OCI-LY1 (cell line): Measurements from ENCODE around the gene FBXL19.

Source experiments
- H2AFZ ChIP-seq: fragments of 200-600 bp; sonication (generic), shearing (Covaris generic); 2 replicates; pipeline ENCODE4 v1.6.0; 2014; ENCODE audit warnings: antibody characterized with exemption, mild to moderate bottlenecking, low read length
- H3F3A ChIP-seq: fragments of 200-600 bp; sonication (generic), shearing (Covaris generic); 2 replicates; pipeline ENCODE4 v1.6.0; 2014; ENCODE audit warnings: mild to moderate bottlenecking, antibody characterized with exemption, low read length, moderate library complexity; ENCODE audit not compliant: insufficient read depth
- H3K27ac ChIP-seq: fragments of 200-600 bp; sonication (generic); 2 replicates; pipeline ENCODE4 v1.5.1; 2014; ENCODE audit warnings: low read length, mixed run types, mild to moderate bottlenecking, low read depth; ENCODE audit not compliant: poor library complexity, severe bottlenecking
- H3K27me3 ChIP-seq: fragments of 200-600 bp; sonication (generic); 2 replicates; pipeline ENCODE4 v1.6.0; 2014; ENCODE audit warnings: antibody characterized with exemption, mild to moderate bottlenecking, low read length, moderate library complexity; ENCODE audit not compliant: insufficient read depth
- H3K36me3 ChIP-seq: fragments of 200-600 bp; sonication (generic); 2 replicates; pipeline ENCODE4 v1.6.1; 2014; ENCODE audit warnings: mild to moderate bottlenecking, antibody characterized with exemption, low read length, moderate library complexity, mixed read lengths; ENCODE audit not compliant: insufficient read depth
- H3K4me1 ChIP-seq: fragments of 200-600 bp; sonication (generic); 2 replicates; pipeline ENCODE4 v1.5.1; 2014; ENCODE audit warnings: mild to moderate bottlenecking, low read length, moderate library complexity; ENCODE audit not compliant: insufficient read depth, severe bottlenecking
- H3K4me2 ChIP-seq: fragments of 200-600 bp; sonication (generic), shearing (Covaris generic); 2 replicates; pipeline ENCODE4 v1.6.1; 2014; ENCODE audit warnings: low read length
- H3K4me3 ChIP-seq: fragments of 200-600 bp; sonication (generic); 2 replicates; pipeline ENCODE4 v1.5.1; 2014; ENCODE audit warnings: low read length, low read depth, mild to moderate bottlenecking, mixed read lengths; ENCODE audit not compliant: poor library complexity, severe bottlenecking
- H3K79me2 ChIP-seq: fragments of 200-600 bp; shearing (Covaris generic); 2 replicates; pipeline ENCODE4 v1.6.1; 2016; ENCODE audit warnings: mixed run types, low read length, mixed read lengths; ENCODE audit not compliant: insufficient read depth
- H3K9ac ChIP-seq: fragments of 200-600 bp; sonication (generic), shearing (Covaris generic); 2 replicates; pipeline ENCODE4 v1.6.1; 2014; ENCODE audit warnings: mild to moderate bottlenecking, low read length, mixed read lengths
- H3K9me2 ChIP-seq: fragments of 200-600 bp; sonication (generic), shearing (Covaris generic); 2 replicates; pipeline ENCODE4 v1.6.1; 2014; ENCODE audit warnings: low read depth, mild to moderate bottlenecking, low read length, mixed read lengths
- H3K9me3 ChIP-seq: fragments of 200-600 bp; shearing (Covaris generic); 2 replicates; pipeline ENCODE4 v1.6.1; 2014; ENCODE audit warnings: low read length, mixed read lengths
- H4K20me1 ChIP-seq: fragments of 200-600 bp; sonication (generic), shearing (Covaris generic); 2 replicates; pipeline ENCODE4 v1.6.0; 2016; ENCODE audit warnings: mild to moderate bottlenecking, low read length; ENCODE audit not compliant: insufficient read depth
- EZH2 ChIP-seq: fragments of 200-600 bp; sonication (generic), shearing (Covaris generic); IDR thresholded peaks from 2 replicates; pipeline ENCODE4 v1.8.0; 2017; ENCODE audit warnings: borderline replicate concordance, mixed run types, mild to moderate bottlenecking, antibody characterized with exemption, low read length, moderate library complexity, mixed read lengths
- TF ChIP-seq, protein P1 (sequence below): fragments of 200-600 bp; sonication (generic), shearing (Covaris generic); IDR thresholded peaks from 2 replicates; pipeline ENCODE4 v1.5.1; 2017; ENCODE audit warnings: mild to moderate bottlenecking, antibody characterized with exemption, low read length, moderate library complexity, mixed read lengths

The FBXL19 gene

DNA sequence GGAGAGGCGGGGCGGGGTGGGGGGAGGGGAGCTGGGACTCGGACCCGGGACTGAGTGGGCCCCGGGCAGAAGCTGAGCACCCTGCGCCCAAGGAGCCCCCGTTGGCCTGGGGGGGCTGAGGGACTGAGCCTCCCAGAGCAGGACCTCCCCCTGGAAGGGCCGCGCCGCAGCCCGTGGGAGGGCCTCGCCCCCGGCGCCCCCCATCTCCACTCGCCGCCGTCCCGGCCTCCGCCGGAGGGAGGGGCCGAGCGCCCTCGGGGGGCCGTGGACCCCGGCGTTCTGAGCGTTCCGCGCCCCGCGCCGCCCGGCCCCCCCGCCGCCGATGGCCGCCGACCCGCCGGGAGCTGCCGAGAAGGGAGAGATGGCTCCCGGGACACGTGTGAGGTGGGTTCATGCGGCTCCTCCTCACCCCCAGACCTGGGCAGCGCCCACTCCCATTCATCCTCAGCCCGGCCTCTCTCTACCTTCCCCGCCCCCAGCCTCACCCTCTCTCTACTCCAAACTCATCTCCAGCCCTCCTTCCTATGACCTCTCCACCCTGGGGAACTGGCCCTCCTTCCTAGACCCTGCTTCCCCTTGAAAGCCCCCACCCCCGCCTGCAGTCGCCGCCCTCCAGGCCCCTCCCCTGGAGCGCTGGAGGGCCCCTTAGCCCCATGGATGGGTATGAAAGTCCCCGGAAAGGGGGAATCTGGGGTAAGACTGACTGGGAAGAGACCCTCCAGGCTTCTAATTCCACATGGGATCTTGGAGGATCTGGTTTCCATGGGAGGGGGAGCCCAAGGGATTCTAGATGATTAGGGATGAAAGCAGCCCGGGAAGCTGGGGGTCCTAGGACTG lies 922 bp downstream of the FBXL19 start:
- H3K4me1 ChIP-seq = peaks cover 27% of the 10 kb centered on the region
- H3K4me2 ChIP-seq = peak overlapping the region; percentile 68
- H3K9me2 ChIP-seq = no peaks in the 10 kb centered on the region
- H3K4me3 ChIP-seq = peak overlapping the region; percentile 73
- H4K20me1 ChIP-seq = no peaks in the 10 kb centered on the region
- H3K9ac ChIP-seq = peak overlapping the region; percentile 71
- TF ChIP-seq EZH2 = no peak
- TF ChIP-seq, protein P1, sequence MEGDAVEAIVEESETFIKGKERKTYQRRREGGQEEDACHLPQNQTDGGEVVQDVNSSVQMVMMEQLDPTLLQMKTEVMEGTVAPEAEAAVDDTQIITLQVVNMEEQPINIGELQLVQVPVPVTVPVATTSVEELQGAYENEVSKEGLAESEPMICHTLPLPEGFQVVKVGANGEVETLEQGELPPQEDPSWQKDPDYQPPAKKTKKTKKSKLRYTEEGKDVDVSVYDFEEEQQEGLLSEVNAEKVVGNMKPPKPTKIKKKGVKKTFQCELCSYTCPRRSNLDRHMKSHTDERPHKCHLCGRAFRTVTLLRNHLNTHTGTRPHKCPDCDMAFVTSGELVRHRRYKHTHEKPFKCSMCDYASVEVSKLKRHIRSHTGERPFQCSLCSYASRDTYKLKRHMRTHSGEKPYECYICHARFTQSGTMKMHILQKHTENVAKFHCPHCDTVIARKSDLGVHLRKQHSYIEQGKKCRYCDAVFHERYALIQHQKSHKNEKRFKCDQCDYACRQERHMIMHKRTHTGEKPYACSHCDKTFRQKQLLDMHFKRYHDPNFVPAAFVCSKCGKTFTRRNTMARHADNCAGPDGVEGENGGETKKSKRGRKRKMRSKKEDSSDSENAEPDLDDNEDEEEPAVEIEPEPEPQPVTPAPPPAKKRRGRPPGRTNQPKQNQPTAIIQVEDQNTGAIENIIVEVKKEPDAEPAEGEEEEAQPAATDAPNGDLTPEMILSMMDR = no peak
- no peak overlapping the region for H2AFZ ChIP-seq
- no peaks in the 10 kb centered on the region for H3K79me2 ChIP-seq
- no peaks in the 10 kb centered on the region for H3K27me3 ChIP-seq
- peaks cover 5% of the 10 kb centered on the region; the same call in 1 of the 2 replicates for H3K36me3 ChIP-seq
- H3K9me3 ChIP-seq = no peaks in the 10 kb centered on the region
- H3F3A ChIP-seq = no peaks in the 10 kb centered on the region
- H3K27ac ChIP-seq = peak overlapping the region; percentile 45

DNA sequence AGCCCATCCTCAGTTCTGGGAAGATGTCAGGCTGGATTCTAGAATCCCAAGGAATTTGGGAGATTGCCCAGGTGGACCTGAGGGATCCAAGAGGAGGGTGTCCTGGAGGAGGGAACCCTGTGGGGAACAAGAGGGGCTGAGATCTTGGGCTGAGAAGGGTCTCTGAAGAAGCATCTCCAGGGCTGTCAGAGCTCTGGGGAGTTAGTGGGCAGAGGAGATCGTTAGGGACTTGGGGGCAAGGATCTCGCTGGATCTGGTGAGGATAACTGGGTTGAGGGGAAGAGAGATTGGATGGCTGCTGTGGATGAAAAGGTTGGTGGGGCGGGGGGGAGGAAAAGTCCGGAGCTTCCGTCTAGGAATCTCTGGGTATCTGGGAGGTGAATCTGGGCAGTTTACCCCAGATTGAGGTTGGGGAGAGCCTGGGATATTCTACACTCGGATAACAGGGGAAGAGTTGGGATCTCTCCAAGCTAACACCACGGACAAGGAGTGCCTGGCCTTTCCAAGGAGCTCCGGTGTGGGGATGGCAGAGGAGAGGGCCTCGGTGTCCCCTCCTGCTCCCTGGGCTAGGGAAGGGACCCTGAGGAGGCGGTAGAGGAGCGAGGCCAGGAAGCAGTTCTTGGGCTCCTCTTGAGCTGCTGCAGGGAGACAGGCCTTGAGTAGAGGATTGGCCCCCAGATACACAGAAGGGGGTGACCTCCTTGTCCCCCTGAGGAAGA lies 1.7 kb downstream of the FBXL19 start:
- H3K9me2 ChIP-seq = no peaks in the 10 kb centered on the region
- peak overlapping the region; percentile 68 for H3K4me2 ChIP-seq
- H3K27me3 ChIP-seq = no peaks in the 10 kb centered on the region
- peak overlapping the region; percentile 73 for H3K4me3 ChIP-seq
- H3K9me3 ChIP-seq = no peaks in the 10 kb centered on the region
- H3F3A ChIP-seq = no peaks in the 10 kb centered on the region
- no peak overlapping the region for H2AFZ ChIP-seq
- peak overlapping the region; percentile 71; the same call in 1 of the 2 replicates for H3K9ac ChIP-seq
- no peaks in the 10 kb centered on the region for H3K79me2 ChIP-seq
- no peak for TF ChIP-seq EZH2
- TF ChIP-seq, protein P1 = no peak
- H3K4me1 ChIP-seq = peaks cover 27% of the 10 kb centered on the region
- peaks cover 6% of the 10 kb centered on the region; the same call in 1 of the 2 replicates for H3K36me3 ChIP-seq
- no peaks in the 10 kb centered on the region for H4K20me1 ChIP-seq
- H3K27ac ChIP-seq = peak overlapping the region; percentile 45

DNA sequence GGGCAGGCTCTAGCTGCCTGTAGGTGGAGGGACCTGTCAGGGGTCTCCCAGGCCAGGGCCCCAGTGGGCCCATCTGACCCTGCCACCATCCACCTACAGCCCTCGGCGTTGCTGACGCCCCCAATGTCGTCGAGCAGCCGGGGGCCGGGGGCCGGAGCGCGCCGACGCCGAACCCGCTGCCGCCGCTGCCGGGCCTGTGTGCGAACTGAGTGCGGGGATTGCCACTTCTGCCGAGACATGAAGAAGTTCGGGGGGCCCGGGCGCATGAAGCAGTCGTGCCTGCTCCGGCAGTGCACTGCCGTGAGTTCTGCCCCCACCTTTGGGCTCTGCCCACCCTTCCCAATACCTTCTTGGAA lies 2.2 kb downstream of the FBXL19 start:
- H3F3A ChIP-seq = no peaks in the 10 kb centered on the region
- H3K4me3 ChIP-seq = no peak overlapping the region
- H3K27me3 ChIP-seq = no peaks in the 10 kb centered on the region
- H3K9ac ChIP-seq = no peak overlapping the region
- no peak overlapping the region for H2AFZ ChIP-seq
- H3K79me2 ChIP-seq = no peaks in the 10 kb centered on the region
- no peaks in the 10 kb centered on the region for H4K20me1 ChIP-seq
- peak overlapping the region; percentile 24 for H3K27ac ChIP-seq
- no peaks in the 10 kb centered on the region for H3K9me2 ChIP-seq
- H3K36me3 ChIP-seq = peaks cover 12% of the 10 kb centered on the region; the same call in 1 of the 2 replicates
- H3K4me1 ChIP-seq = peaks cover 27% of the 10 kb centered on the region
- H3K9me3 ChIP-seq = no peaks in the 10 kb centered on the region
- TF ChIP-seq EZH2 = no peak
- TF ChIP-seq, protein P1 = no peak
- no peak overlapping the region for H3K4me2 ChIP-seq
